CD14-positive monocyte (primary cell): ENCODE results near the gene MSRB3. TPM values are rescaled to one million over a fixed set of nuclear protein-coding genes. Genes with fewer than 3 reads are reported as not detected.
A peak's percentile ranks its signal among the peaks of the same experiment; 100 is the strongest.

Experiments
- DNase-seq, 3 donors: peaks; one replicate each; pipeline ENCODE4 v3.0.0-alpha.2; 2011 to 2022
- H2AFZ ChIP-seq: 2 replicates; pipeline ENCODE4 v1.6.0; 2012; ENCODE audit warnings: mild to moderate bottlenecking, low read depth, low read length, inconsistent platforms; ENCODE audit not compliant: insufficient read depth, poor library complexity, severe bottlenecking
- H3K27ac ChIP-seq, 2 donors: 1 replicate in 1 of 2; 2 replicates in 1 of 2; pipeline ENCODE4 v1.5.1; 2012 to 2013; ENCODE audit warnings: low read length in 2 of 2, control low read depth in 1 of 2, inconsistent platforms in 1 of 2, low read depth in 1 of 2, mild to moderate bottlenecking in 1 of 2
- H3K27me3 ChIP-seq, 2 donors: one replicate each; pipeline versions ENCODE4 v1.6.0 to v1.6.1; 2011 to 2013; ENCODE audit warnings: low read length in 2 of 2; ENCODE audit not compliant: control insufficient read depth in 2 of 2, insufficient read depth in 2 of 2
- H3K36me3 ChIP-seq, 2 donors: replicated peaks in 1 of 2; 1 replicate in 1 of 2; 2 replicates in 1 of 2; pipeline versions ENCODE4 v1.5.1 to v1.6.1; 2012 to 2013; ENCODE audit warnings: low read length in 2 of 2, control low read depth in 1 of 2, inconsistent platforms in 1 of 2, mild to moderate bottlenecking in 1 of 2; ENCODE audit not compliant: insufficient read depth in 2 of 2, control insufficient read depth in 1 of 2
- H3K4me1 ChIP-seq, 2 donors: 1 replicate in 1 of 2; 2 replicates in 1 of 2; pipeline versions ENCODE4 v1.5.1 to v1.6.1; 2012 to 2013; ENCODE audit warnings: low read length in 2 of 2, control low read depth in 1 of 2, inconsistent platforms in 1 of 2, mild to moderate bottlenecking in 1 of 2, moderate library complexity in 1 of 2; ENCODE audit not compliant: insufficient read depth in 2 of 2, control insufficient read depth in 1 of 2
- H3K4me2 ChIP-seq: replicated peaks from 2 replicates; pipeline ENCODE3; 2012; ENCODE audit warnings: low read length, moderate library complexity, mild to moderate bottlenecking; ENCODE audit not compliant: poor library complexity, severe bottlenecking; ENCODE audit errors: extremely low read depth
- H3K4me3 ChIP-seq, 3 experiments: fragments of 200-600 bp in 1 of 3; sonication (generic) in 1 of 3; replicated peaks in 1 of 3; 1 replicate in 2 of 3; 2 replicates in 1 of 3; pipeline ENCODE4 v1.5.1; 2011 to 2013; ENCODE audit warnings: low read length in 3 of 3, mild to moderate bottlenecking in 3 of 3, control low read depth in 2 of 3, low read depth in 2 of 3, inconsistent platforms in 1 of 3, moderate library complexity in 1 of 3
- H3K79me2 ChIP-seq: 2 replicates; pipeline ENCODE4 v1.6.0; 2012; ENCODE audit warnings: mild to moderate bottlenecking, control low read depth, inconsistent platforms, low read length, moderate library complexity; ENCODE audit not compliant: insufficient read depth
- H3K9ac ChIP-seq: 2 replicates; pipeline ENCODE4 v1.6.0; 2017; ENCODE audit warnings: low read length, mild to moderate bottlenecking; ENCODE audit not compliant: insufficient read depth, poor library complexity, severe bottlenecking
- H3K9me3 ChIP-seq, 2 donors: replicated peaks in 1 of 2; 1 replicate in 1 of 2; 2 replicates in 1 of 2; pipeline versions ENCODE4 v1.5.1 to v1.6.1; 2012 to 2013; ENCODE audit warnings: low read length in 2 of 2, control low read depth in 1 of 2; ENCODE audit not compliant: control insufficient read depth in 1 of 2, insufficient read depth in 1 of 2
- H4K20me1 ChIP-seq: 2 replicates; pipeline ENCODE4 v1.6.0; 2012; ENCODE audit warnings: mild to moderate bottlenecking, low read length, control low read depth, moderate library complexity; ENCODE audit not compliant: insufficient read depth
- H3K27ac Mint-ChIP-seq, 7 donors: one replicate each; pipeline ENCODE4 v1.8.0; 2020; ENCODE audit warnings: mild to moderate bottlenecking in 7 of 7, mixed read lengths in 7 of 7, moderate library complexity in 6 of 7, inconsistent platforms in 2 of 7
- H3K27me3 Mint-ChIP-seq, 3 donors: one replicate each; pipeline ENCODE4 v1.8.0; 2021 to 2022; ENCODE audit warnings: low read depth in 3 of 3, mild to moderate bottlenecking in 3 of 3, mixed read lengths in 3 of 3, moderate library complexity in 3 of 3, inconsistent platforms in 1 of 3
- H3K36me3 Mint-ChIP-seq, 2 donors: one replicate each; pipeline ENCODE4 v1.8.0; 2020; ENCODE audit warnings: mixed read lengths in 2 of 2, inconsistent platforms in 1 of 2, mild to moderate bottlenecking in 1 of 2
- H3K4me1 Mint-ChIP-seq: one replicate; pipeline ENCODE4 v1.8.0; 2020; ENCODE audit warnings: mild to moderate bottlenecking, mixed read lengths
- H3K4me3 Mint-ChIP-seq, 2 donors: one replicate each; pipeline ENCODE4 v1.8.0; 2020; ENCODE audit warnings: mild to moderate bottlenecking in 2 of 2, mixed read lengths in 2 of 2, moderate library complexity in 1 of 2
- H3K9me3 Mint-ChIP-seq, 7 donors: one replicate each; pipeline ENCODE4 v1.8.0; 2020 to 2022; ENCODE audit warnings: mixed read lengths in 7 of 7, mild to moderate bottlenecking in 6 of 7, moderate library complexity in 6 of 7, inconsistent platforms in 2 of 7
- WGBS: methylation state at CpG from one replicate; pipeline ENCODE4 v1.1.5; 2013; ENCODE audit warnings: missing lambda C conversion rate; ENCODE audit not compliant: insufficient coverage; 5-methylcytosine and 5-hydroxymethylcytosine counted together
- intact Hi-C, 2 donors: fragments of 100-400 bp; cut with micrococcal nuclease; formaldehyde crosslinking; loops; one replicate each; pipeline versions ENCODE4 v1.15.0 to v1.15.1; 2023
- polyA plus RNA-seq, 3 donors: library from polyadenylated mRNA; depleted of rRNA in 1 of 3; unstranded in 2 of 3; stranded (reverse) in 1 of 3; fragments of 300-500 nt in 2 of 3; fragments of >200 nt in 1 of 3; fragmentation: Illumina TruSeq in 2 of 3; gene quantifications; 1 replicate in 2 of 3; 2 replicates in 1 of 3; pipeline ENCODE4 v1.2.3, GENCODE V29; 2012 to 2021
- TF ChIP-seq, protein P1 (sequence below): fragments of 200-600 bp; IDR thresholded peaks from one replicate; pipeline ENCODE4 v1.8.0; 2022; ENCODE audit warnings: antibody characterized with exemption, mild to moderate bottlenecking

MSRB3 gene
- polyA plus RNA-seq, 3 donors = 0.25 to 1.1 (median 1.0) TPM

GRCh38 chr12:65279369-65280112 is 1.1 kb downstream of the MSRB3 start:
- intact Hi-C loops = no loop called here
- no peaks in the 10 kb centered on the region for H3K36me3 ChIP-seq
- Mint-ChIP-seq H3K9me3 (peaks cover 0 to 4% (median 0%) of the 10 kb centered on the region in 7 donors), H3K4me3 (peak overlapping the region; percentile 84 to 89), H3K27ac (no peak overlapping the region), H3K4me1 (peaks cover 43% of the 10 kb centered on the region), H3K36me3 (no peaks in the 10 kb centered on the region), H3K27me3 (peaks cover 4 to 11% (median 8%) of the 10 kb centered on the region in 3 donors)
- H3K9me3 ChIP-seq = no peaks in the 10 kb centered on the region
- H3K4me3 ChIP-seq = peak overlapping the region; percentile 82 to 94 (median 89)
- H4K20me1 ChIP-seq = no peaks in the 10 kb centered on the region
- H3K9ac ChIP-seq = peak overlapping the region; percentile 74
- WGBS = 0% methylated on average over 16 of the region's 23 CpGs
- H3K79me2 ChIP-seq = peaks cover 51% of the 10 kb centered on the region
- no peaks in the 10 kb centered on the region for H3K27me3 ChIP-seq
- TF ChIP-seq, protein P1, sequence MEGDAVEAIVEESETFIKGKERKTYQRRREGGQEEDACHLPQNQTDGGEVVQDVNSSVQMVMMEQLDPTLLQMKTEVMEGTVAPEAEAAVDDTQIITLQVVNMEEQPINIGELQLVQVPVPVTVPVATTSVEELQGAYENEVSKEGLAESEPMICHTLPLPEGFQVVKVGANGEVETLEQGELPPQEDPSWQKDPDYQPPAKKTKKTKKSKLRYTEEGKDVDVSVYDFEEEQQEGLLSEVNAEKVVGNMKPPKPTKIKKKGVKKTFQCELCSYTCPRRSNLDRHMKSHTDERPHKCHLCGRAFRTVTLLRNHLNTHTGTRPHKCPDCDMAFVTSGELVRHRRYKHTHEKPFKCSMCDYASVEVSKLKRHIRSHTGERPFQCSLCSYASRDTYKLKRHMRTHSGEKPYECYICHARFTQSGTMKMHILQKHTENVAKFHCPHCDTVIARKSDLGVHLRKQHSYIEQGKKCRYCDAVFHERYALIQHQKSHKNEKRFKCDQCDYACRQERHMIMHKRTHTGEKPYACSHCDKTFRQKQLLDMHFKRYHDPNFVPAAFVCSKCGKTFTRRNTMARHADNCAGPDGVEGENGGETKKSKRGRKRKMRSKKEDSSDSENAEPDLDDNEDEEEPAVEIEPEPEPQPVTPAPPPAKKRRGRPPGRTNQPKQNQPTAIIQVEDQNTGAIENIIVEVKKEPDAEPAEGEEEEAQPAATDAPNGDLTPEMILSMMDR = no peak
- peak overlapping the region; percentile 99 for H3K4me2 ChIP-seq
- DNase-seq = no peak
- H2AFZ ChIP-seq = peak overlapping the region; percentile 99
- H3K4me1 ChIP-seq = peaks cover 11 to 37% of the 10 kb centered on the region in 2 donors
- no peak overlapping the region for H3K27ac ChIP-seq

GRCh38 chr12:65280306-65280705 is 1.8 kb downstream of the MSRB3 start:
- H3K27me3 Mint-ChIP-seq = peaks cover 4 to 11% (median 8%) of the 10 kb centered on the region in 3 donors
- Histone ChIP-seq H3K9me3 (no peaks in the 10 kb centered on the region), H3K27me3 (no peaks in the 10 kb centered on the region), H3K79me2 (peaks cover 55% of the 10 kb centered on the region), H3K4me1 (peaks cover 11 to 37% of the 10 kb centered on the region in 2 donors), H3K36me3 (no peaks in the 10 kb centered on the region), H3K4me3 (peak overlapping the region in 1 of 3 experiments; percentile 89), H4K20me1 (no peaks in the 10 kb centered on the region), H3K27ac (no peak overlapping the region), H3K4me2 (peak overlapping the region; percentile 99), H2AFZ (no peak overlapping the region), H3K9ac (no peak overlapping the region)
- H3K4me3 Mint-ChIP-seq = peak overlapping the region; percentile 13 to 27
- no CpG with 5 or more reads among the region's 3 CpGs for WGBS
- intact Hi-C loops = no loop called here
- H3K36me3 Mint-ChIP-seq = no peaks in the 10 kb centered on the region
- H3K9me3 Mint-ChIP-seq = peaks cover 0 to 4% (median 0%) of the 10 kb centered on the region in 7 donors
- no peak for DNase-seq
- H3K27ac Mint-ChIP-seq = no peak overlapping the region
- TF ChIP-seq, protein P1 = no peak
- H3K4me1 Mint-ChIP-seq = peaks cover 43% of the 10 kb centered on the region
